ENCODE data around the gene KRTAP9-7.

Gene KRTAP9-7

DNA sequence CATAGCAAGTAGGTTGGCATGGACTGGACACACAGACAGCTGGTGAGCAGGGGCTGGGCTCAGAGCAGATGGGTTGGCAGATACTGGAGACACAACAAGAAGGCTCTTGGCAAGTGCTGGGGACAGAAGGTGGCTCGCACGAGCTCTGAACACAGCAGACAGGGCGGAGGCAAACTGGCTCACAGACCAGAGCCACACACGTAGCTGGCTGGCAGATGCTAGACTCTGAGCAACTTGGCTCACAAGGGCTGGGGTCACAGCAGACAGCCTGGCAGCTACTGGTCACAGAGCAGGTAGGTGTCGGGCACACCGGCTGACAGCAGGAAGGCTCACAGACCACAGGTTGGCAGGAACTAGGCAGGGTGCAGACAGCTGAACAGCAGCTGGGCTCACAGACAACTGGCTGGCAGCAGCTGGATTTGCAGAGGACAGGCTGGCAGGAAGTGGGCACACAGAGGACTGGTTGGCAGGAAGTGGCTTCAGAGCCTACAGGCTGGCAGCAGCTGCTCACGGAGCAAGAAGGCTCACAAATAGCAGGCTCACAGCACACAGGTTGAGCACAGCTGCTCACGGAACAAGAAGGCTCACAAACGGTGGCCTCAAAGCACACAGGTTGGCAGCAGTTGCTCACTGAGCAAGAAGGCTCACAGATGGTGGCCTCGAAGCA lies 32.9 kb downstream of the KRTAP9-7 start:
- in situ Hi-C loops (cut with HindIII; ENCODE audit: low pct_ligation_motif_present, low sequenced_read_pairs) = no loop called here
- DNase-seq = no peak
- Histone ChIP-seq H3K4me3 (ENCODE audit: low read depth, low read length) (no peak overlapping the region), H3K27me3 (replicated peaks) (no peaks in the 10 kb centered on the region), H3K36me3 (replicated peaks) (no peaks in the 10 kb centered on the region), H3K27ac (no peak overlapping the region)
- no peak for TF ChIP-seq CTCF (IDR thresholded peaks at IDR 0.05; ENCODE audit: low read depth, low read length, missing control alignments)

DNA sequence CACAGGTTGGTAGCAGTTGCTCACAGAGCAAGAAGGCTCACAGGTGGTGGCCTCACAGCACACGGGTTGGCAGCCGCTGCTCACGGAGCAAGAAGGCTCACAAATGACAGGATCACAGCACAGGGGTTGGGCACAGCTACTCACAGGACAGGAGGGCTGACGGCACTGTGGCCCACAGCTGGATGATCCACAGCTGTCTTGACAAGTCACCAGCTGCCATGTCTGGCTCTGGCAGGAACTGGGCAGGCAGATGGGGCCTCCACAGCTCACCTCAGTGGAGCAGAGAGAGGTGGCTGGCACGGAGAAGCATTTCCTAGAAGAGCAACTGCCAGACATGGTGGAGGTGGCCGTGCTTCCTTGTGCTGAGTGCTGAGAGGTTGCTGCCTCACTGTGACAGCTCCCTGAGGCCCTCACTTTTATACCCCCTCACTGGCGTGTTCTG lies 33.4 kb downstream of the KRTAP9-7 start, which contains the start of gene KRTAP16-1:
Gene KRTAP16-1 (minus strand): TSS at position 392 of the 442 bp plus-strand sequence. CDS start 56 bp downstream, at position 336.
- Histone ChIP-seq H3K27me3 (replicated peaks) (no peaks in the 10 kb centered on the region), H3K27ac (no peak within 1 kb of the TSS), H3K36me3 (replicated peaks) (no peaks in the 10 kb centered on the region), H3K4me3 (ENCODE audit: low read depth, low read length) (no peak within 1 kb of the TSS)
- TF ChIP-seq CTCF (IDR thresholded peaks at IDR 0.05; ENCODE audit: low read depth, low read length, missing control alignments) = no peak
- no peak for DNase-seq
- in situ Hi-C loops (cut with HindIII; ENCODE audit: low pct_ligation_motif_present, low sequenced_read_pairs) = no loop called here

- no peak for TF ChIP-seq CTCF (IDR thresholded peaks at IDR 0.05; ENCODE audit: low read depth, low read length, missing control alignments)
- in situ Hi-C loops (cut with HindIII; ENCODE audit: low pct_ligation_motif_present, low sequenced_read_pairs) = no loop called here
- H3K4me3 ChIP-seq (ENCODE audit: low read depth, low read length) = no peak overlapping the region
- no peaks in the 10 kb centered on the region for H3K36me3 ChIP-seq (replicated peaks)
- DNase-seq = no peak
- H3K27ac ChIP-seq = no peak overlapping the region
- H3K27me3 ChIP-seq (replicated peaks) = no peaks in the 10 kb centered on the region
Measured at GRCh38 chr17:41311111-41311510, 35.6 kb downstream of the KRTAP9-7 start.

- H3K36me3 ChIP-seq (replicated peaks) = no peaks in the 10 kb centered on the region
- no peak within 1 kb of the TSS for H3K27ac ChIP-seq
- no peak within 1 kb of the TSS for H3K4me3 ChIP-seq (ENCODE audit: low read depth, low read length)
- DNase-seq = no peak
- no peaks in the 10 kb centered on the region for H3K27me3 ChIP-seq (replicated peaks)
- TF ChIP-seq CTCF (IDR thresholded peaks at IDR 0.05; ENCODE audit: low read depth, low read length, missing control alignments) = no peak
- in situ Hi-C loops (cut with HindIII; ENCODE audit: low pct_ligation_motif_present, low sequenced_read_pairs) = no loop called here
Measured at GRCh38 chr17:41315204-41315794, 39.8 kb downstream of the KRTAP9-7 start, which contains the start of gene KRTAP17-1. KRTAP17-1 (minus strand) TSS chr17:41315710; CDS start chr17:41315650, 60 bp downstream.

DNA sequence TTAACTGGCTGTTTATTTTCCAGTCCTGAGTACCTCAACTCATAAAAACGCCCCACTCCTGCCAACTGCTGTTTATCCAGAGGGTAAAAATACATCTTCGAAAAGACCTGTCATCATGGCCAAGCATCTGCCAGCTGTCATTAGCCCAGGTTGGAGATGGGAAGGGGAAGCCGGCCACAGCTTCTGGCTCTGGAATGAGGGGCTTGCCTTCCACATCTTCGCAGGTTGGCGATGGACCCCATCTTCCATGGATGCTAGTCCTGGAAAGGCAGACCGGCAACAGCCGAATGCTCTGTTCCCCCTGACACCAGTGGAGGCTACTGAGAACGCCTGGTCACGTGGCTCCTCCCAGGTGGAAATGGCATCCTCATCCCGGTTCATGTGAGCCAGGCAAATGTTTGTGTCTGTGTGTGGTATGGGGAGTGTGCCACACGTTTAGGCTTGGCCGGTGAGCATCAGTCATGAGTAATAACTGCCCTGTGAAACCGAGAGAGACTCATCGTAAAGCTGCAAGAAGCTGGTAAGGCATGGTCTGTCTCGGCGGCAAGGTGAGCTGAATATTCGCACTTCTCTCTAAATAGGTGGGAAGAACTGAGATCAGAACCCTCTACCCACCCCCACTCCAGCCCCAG lies 40.4 kb downstream of the KRTAP9-7 start:
- Histone ChIP-seq H3K27ac (no peak overlapping the region), H3K36me3 (replicated peaks) (no peaks in the 10 kb centered on the region), H3K4me3 (ENCODE audit: low read depth, low read length) (no peak overlapping the region), H3K27me3 (replicated peaks) (no peaks in the 10 kb centered on the region)
- no peak for DNase-seq
- TF ChIP-seq CTCF (IDR thresholded peaks at IDR 0.05; ENCODE audit: low read depth, low read length, missing control alignments) = no peak
- in situ Hi-C loops (cut with HindIII; ENCODE audit: low pct_ligation_motif_present, low sequenced_read_pairs) = no loop called here
